ENCODE data around the gene SEPTIN5. TPM values are rescaled to one million over a fixed set of nuclear protein-coding genes. Genes with fewer than 3 reads are reported as not detected.

Gene SEPTIN5
- total RNA-seq, 4 donors from 2014 or later, result 102 to 193 (median 125) TPM

- WGBS, 2 donors, result 62 to 66% methylated on average over 7 to 24 of the region's 24 CpGs
- DNase-seq (ENCODE audit: low spot score in 2 of 2), result no peak
- TF ChIP-seq, protein P1, sequence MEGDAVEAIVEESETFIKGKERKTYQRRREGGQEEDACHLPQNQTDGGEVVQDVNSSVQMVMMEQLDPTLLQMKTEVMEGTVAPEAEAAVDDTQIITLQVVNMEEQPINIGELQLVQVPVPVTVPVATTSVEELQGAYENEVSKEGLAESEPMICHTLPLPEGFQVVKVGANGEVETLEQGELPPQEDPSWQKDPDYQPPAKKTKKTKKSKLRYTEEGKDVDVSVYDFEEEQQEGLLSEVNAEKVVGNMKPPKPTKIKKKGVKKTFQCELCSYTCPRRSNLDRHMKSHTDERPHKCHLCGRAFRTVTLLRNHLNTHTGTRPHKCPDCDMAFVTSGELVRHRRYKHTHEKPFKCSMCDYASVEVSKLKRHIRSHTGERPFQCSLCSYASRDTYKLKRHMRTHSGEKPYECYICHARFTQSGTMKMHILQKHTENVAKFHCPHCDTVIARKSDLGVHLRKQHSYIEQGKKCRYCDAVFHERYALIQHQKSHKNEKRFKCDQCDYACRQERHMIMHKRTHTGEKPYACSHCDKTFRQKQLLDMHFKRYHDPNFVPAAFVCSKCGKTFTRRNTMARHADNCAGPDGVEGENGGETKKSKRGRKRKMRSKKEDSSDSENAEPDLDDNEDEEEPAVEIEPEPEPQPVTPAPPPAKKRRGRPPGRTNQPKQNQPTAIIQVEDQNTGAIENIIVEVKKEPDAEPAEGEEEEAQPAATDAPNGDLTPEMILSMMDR (IDR thresholded peaks at IDR 0.05), result no peak
- no peak for TF ChIP-seq POLR2A (IDR thresholded peaks at IDR 0.05)
- no peak overlapping the region for H3K4me3 ChIP-seq (ENCODE audit: low read depth, poor library complexity, severe bottlenecking)
- intact Hi-C loops (cut with DNase I; ENCODE audit: low total_unique reads), result no loop called here
Measured at GRCh38 chr22:19745155-19746101, 31.1 kb downstream of the SEPTIN5 start.

DNA sequence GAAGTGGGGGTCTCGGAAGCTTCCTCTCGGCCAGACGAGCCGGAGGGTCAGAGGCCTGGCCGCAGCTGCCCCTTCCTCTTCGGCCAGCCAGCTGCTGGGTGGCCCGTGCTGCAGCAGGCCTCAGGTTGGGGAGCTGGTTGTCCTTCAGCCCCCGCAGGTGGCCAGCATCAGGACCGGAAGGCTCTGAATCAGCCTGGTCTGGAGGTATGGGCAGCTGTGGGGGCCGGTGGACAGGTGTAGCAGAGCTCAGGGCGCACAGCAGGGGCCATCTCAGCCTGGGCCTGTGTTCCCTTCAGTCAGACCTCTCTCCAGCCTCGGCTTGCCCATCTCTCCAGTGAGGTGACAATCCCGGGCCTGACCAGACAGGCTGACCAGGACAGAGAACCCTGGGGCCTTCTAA, 32.4 kb downstream of the SEPTIN5 start:
- DNase-seq (ENCODE audit: low spot score in 2 of 2), result no peak
- TF ChIP-seq, protein P1 (IDR thresholded peaks at IDR 0.05), result no peak
- TF ChIP-seq POLR2A (IDR thresholded peaks at IDR 0.05), result no peak
- no peak overlapping the region for H3K4me3 ChIP-seq (ENCODE audit: low read depth, poor library complexity, severe bottlenecking)
- 89 to 94% methylated on average over 10 of the region's 13 CpGs for WGBS, 2 donors
- intact Hi-C loops (cut with DNase I; ENCODE audit: low total_unique reads), result no loop called here

GRCh38 chr22:19747551-19747950, 33.2 kb downstream of the SEPTIN5 start:
- intact Hi-C loops (cut with DNase I; ENCODE audit: low total_unique reads), result no loop called here
- WGBS, 2 donors, result 86 to 87% methylated on average over 8 to 10 of the region's 12 CpGs
- no peak for DNase-seq (ENCODE audit: low spot score in 2 of 2)
- H3K4me3 ChIP-seq (ENCODE audit: low read depth, poor library complexity, severe bottlenecking), result no peak overlapping the region
- TF ChIP-seq, protein P1 (IDR thresholded peaks at IDR 0.05), result no peak
- no peak for TF ChIP-seq POLR2A (IDR thresholded peaks at IDR 0.05)

- DNase-seq (ENCODE audit: low spot score in 2 of 2), result no peak
- H3K4me3 ChIP-seq (ENCODE audit: low read depth, poor library complexity, severe bottlenecking), result no peak overlapping the region
- WGBS, 2 donors, result 77 to 87% methylated on average over 3 to 4 of the region's 4 CpGs
- TF ChIP-seq, protein P1 (IDR thresholded peaks at IDR 0.05), result no peak
- no peak for TF ChIP-seq POLR2A (IDR thresholded peaks at IDR 0.05)
- intact Hi-C loops (cut with DNase I; ENCODE audit: low total_unique reads), result no loop called here
Measured at GRCh38 chr22:19748139-19748538, 33.8 kb downstream of the SEPTIN5 start.

- TF ChIP-seq, protein P1 (IDR thresholded peaks at IDR 0.05), result no peak
- no peak for TF ChIP-seq POLR2A (IDR thresholded peaks at IDR 0.05)
- no peak for DNase-seq (ENCODE audit: low spot score in 2 of 2)
- intact Hi-C loops (cut with DNase I; ENCODE audit: low total_unique reads), result no loop called here
- WGBS, 2 donors, result 79 to 85% methylated on average over 11 to 15 of the region's 15 CpGs
- H3K4me3 ChIP-seq (ENCODE audit: low read depth, poor library complexity, severe bottlenecking), result no peak overlapping the region
Measured at GRCh38 chr22:19748991-19749664, 34.8 kb downstream of the SEPTIN5 start.
